Inflammatory macrophage treated with lipopolysaccharide for 4 hours (primary cell): ENCODE results near the gene RNF166.

Experiments
- DNase-seq: peaks from one replicate; pipeline ENCODE4 v3.0.0-alpha.2; 2020

Gene RNF166

GRCh38 chr16:88739139-88739976, 33.1 kb upstream of the RNF166 start:
- no peak for DNase-seq

GRCh38 chr16:88738151-88739084, 32.2 kb upstream of the RNF166 start:
- DNase-seq: no peak

GRCh38 chr16:88737298-88738150, 31.3 kb upstream of the RNF166 start:
- peak; percentile 73 for DNase-seq

- no peak for DNase-seq
These were observed 30.3 kb upstream of the RNF166 start for GRCh38 chr16:88736496-88736895.

- no peak for DNase-seq
These were observed 29.9 kb upstream of the RNF166 start for GRCh38 chr16:88736088-88736487.

- no peak for DNase-seq
These were observed 29.4 kb upstream of the RNF166 start for GRCh38 chr16:88735616-88736015.

- DNase-seq: no peak
These were observed 28.9 kb upstream of the RNF166 start for GRCh38 chr16:88735121-88735520.

- DNase-seq: no peak
These were observed 28.1 kb upstream of the RNF166 start for GRCh38 chr16:88734361-88734728.

GRCh38 chr16:88733630-88734360, 27.6 kb upstream of the RNF166 start:
- no peak for DNase-seq

- DNase-seq: no peak
These were observed 26.7 kb upstream of the RNF166 start for GRCh38 chr16:88732961-88733294.

GRCh38 chr16:88732172-88732960, 26.2 kb upstream of the RNF166 start:
- DNase-seq: no peak

- DNase-seq: no peak
These were observed 25.5 kb upstream of the RNF166 start for GRCh38 chr16:88731699-88732098.

GRCh38 chr16:88730632-88731607, 24.7 kb upstream of the RNF166 start:
- no peak for DNase-seq

- DNase-seq: no peak
These were observed 21.7 kb upstream of the RNF166 start for GRCh38 chr16:88727871-88728270.

- DNase-seq: no peak
These were observed 20.8 kb upstream of the RNF166 start for GRCh38 chr16:88726981-88727380.

- DNase-seq: no peak
These were observed 20.2 kb upstream of the RNF166 start for GRCh38 chr16:88726408-88726749.

GRCh38 chr16:88725609-88726407, 19.6 kb upstream of the RNF166 start:
- no peak for DNase-seq

- DNase-seq: no peak
These were observed 18.8 kb upstream of the RNF166 start for GRCh38 chr16:88724855-88725555.

GRCh38 chr16:88723911-88724310, 17.7 kb upstream of the RNF166 start:
- DNase-seq: no peak
